ENCODE measurements around the gene ORAI2.

GRCh38 chr7:102449136-102449535, 15.8 kb downstream of the ORAI2 start:
- TF ChIP-seq MXI1 (conservative IDR thresholded peaks at IDR 0.05; ENCODE audit: poor library complexity, severe bottlenecking): no peak
- TF ChIP-seq POLR2AphosphoS5 (IDR thresholded peaks at IDR 0.05): no peak
- no peak for TF ChIP-seq CTCF (IDR thresholded peaks at IDR 0.05; ENCODE audit: poor library complexity, severe bottlenecking)
- TF ChIP-seq, protein P1, sequence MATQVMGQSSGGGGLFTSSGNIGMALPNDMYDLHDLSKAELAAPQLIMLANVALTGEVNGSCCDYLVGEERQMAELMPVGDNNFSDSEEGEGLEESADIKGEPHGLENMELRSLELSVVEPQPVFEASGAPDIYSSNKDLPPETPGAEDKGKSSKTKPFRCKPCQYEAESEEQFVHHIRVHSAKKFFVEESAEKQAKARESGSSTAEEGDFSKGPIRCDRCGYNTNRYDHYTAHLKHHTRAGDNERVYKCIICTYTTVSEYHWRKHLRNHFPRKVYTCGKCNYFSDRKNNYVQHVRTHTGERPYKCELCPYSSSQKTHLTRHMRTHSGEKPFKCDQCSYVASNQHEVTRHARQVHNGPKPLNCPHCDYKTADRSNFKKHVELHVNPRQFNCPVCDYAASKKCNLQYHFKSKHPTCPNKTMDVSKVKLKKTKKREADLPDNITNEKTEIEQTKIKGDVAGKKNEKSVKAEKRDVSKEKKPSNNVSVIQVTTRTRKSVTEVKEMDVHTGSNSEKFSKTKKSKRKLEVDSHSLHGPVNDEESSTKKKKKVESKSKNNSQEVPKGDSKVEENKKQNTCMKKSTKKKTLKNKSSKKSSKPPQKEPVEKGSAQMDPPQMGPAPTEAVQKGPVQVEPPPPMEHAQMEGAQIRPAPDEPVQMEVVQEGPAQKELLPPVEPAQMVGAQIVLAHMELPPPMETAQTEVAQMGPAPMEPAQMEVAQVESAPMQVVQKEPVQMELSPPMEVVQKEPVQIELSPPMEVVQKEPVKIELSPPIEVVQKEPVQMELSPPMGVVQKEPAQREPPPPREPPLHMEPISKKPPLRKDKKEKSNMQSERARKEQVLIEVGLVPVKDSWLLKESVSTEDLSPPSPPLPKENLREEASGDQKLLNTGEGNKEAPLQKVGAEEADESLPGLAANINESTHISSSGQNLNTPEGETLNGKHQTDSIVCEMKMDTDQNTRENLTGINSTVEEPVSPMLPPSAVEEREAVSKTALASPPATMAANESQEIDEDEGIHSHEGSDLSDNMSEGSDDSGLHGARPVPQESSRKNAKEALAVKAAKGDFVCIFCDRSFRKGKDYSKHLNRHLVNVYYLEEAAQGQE (IDR thresholded peaks at IDR 0.05; ENCODE audit: borderline replicate concordance): no peak
- no peak for TF ChIP-seq EZH2 (IDR thresholded peaks at IDR 0.05; ENCODE audit: borderline replicate concordance, insufficient read depth, low read length, poor library complexity, severe bottlenecking)
- no peak for TF ChIP-seq RAD21 (conservative IDR thresholded peaks at IDR 0.05)
- no peak for TF ChIP-seq SMC3 (conservative IDR thresholded peaks at IDR 0.05; ENCODE audit: poor library complexity)
- no peak for TF ChIP-seq EP300 (conservative IDR thresholded peaks at IDR 0.05; ENCODE audit: poor library complexity, severe bottlenecking)
